ENCODE measurements around the gene C2orf49. TPM values are rescaled to one million over a fixed set of nuclear protein-coding genes. Genes with fewer than 3 reads are reported as not detected.
"Not testable (repeated sequence)": the region's sequence is repeated elsewhere in the genome, so short reads cannot be mapped to it uniquely, and the experiment has no call there.

C2orf49 gene
- total and polyA plus RNA-seq, 3 experiments from 2014 or later, result 8.4 to 20.0 (median 19.4) TPM

DNA sequence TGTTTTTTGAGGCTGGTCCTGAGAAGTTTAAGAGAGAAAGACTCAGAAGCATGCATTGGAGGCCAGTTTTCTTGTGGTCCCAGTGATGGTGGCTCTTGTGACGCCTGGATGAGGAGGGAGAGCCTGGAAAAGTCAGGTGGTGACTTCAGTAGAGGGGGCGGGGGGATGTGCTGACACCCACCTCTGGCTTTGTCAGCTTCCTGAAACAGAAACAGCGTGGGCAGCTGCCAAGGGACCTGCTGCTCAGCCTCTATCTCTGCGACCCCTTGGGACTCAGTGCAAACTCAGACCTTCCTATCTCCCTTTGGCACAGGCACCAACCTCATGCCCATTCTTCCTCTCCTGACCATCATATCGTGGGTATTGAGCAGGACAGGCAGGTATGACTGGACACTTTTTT is 14.2 kb upstream of the C2orf49 start:
- peaks cover 0 to 22% (median 0%) of the 10 kb centered on the region in 3 donors for H3K36me3 Mint-ChIP-seq
- Histone ChIP-seq H3K27me3 (ENCODE audit: insufficient read depth, low read length, poor library complexity, severe bottlenecking) (no peaks in the 10 kb centered on the region), H3K27ac (ENCODE audit: low read depth, low read length) (no peak overlapping the region), H3K4me3 (ENCODE audit: low read length) (no peak overlapping the region), H3K9me3 (ENCODE audit: low read length) (no peaks in the 10 kb centered on the region), H3K36me3 (ENCODE audit: insufficient read depth, low read length) (no peaks in the 10 kb centered on the region), H3K4me1 (ENCODE audit: insufficient read depth, low read length) (peaks cover 8% of the 10 kb centered on the region)
- H3K4me1 Mint-ChIP-seq, result peaks cover 52 to 76% (median 71%) of the 10 kb centered on the region in 3 donors
- H3K9me3 Mint-ChIP-seq, result no peaks in the 10 kb centered on the region
- no peak for DNase-seq
- no peak overlapping the region for H3K4me3 Mint-ChIP-seq
- peak overlapping the region in 6 of 8 donors; percentile 52 to 95 (median 72) for H3K27ac Mint-ChIP-seq
- POLR2A ChIA-PET, result no interaction called here
- no peaks in the 10 kb centered on the region for H3K27me3 Mint-ChIP-seq
- CTCF ChIA-PET, result interaction anchor here (0.9 kb wide), 1 partner anchor 8 kb away, joined by 3 read pairs; no protein-coding TSS in a partner anchor

DNA sequence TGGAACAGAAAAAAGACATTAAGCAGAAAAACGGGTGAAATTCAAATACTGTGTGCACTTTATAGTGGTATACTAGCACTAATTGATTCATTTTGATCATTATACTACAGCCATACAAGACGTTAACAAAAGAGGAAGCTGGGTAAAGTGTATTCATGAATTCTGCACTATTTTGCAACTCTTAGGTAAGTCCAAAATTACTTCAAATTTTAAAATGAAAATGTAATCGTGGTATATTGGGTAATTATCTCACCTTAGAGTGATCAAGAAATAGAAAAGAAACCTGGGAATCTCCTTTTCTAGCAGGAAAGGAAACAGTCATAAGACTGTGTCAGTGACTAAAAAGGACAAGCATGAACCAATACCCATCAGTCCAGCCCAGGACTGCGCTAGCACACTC is 13.2 kb upstream of the C2orf49 start:
- Mint-ChIP-seq H3K27me3 (no peaks in the 10 kb centered on the region), H3K36me3 (peaks cover 0 to 23% (median 2%) of the 10 kb centered on the region in 3 donors), H3K27ac (peak overlapping the region in 6 of 8 donors; percentile 31 to 95 (median 63)), H3K9me3 (no peaks in the 10 kb centered on the region), H3K4me3 (no peak overlapping the region), H3K4me1 (peaks cover 58 to 81% (median 75%) of the 10 kb centered on the region in 3 donors)
- Histone ChIP-seq H3K36me3 (ENCODE audit: insufficient read depth, low read length) (no peaks in the 10 kb centered on the region), H3K4me1 (ENCODE audit: insufficient read depth, low read length) (peaks cover 18% of the 10 kb centered on the region), H3K27ac (ENCODE audit: low read depth, low read length) (no peak overlapping the region), H3K4me3 (ENCODE audit: low read length) (no peak overlapping the region), H3K9me3 (ENCODE audit: low read length) (no peaks in the 10 kb centered on the region), H3K27me3 (ENCODE audit: insufficient read depth, low read length, poor library complexity, severe bottlenecking) (no peaks in the 10 kb centered on the region)
- no peak for DNase-seq
- CTCF ChIA-PET, result no interaction called here
- POLR2A ChIA-PET, result no interaction called here

DNA sequence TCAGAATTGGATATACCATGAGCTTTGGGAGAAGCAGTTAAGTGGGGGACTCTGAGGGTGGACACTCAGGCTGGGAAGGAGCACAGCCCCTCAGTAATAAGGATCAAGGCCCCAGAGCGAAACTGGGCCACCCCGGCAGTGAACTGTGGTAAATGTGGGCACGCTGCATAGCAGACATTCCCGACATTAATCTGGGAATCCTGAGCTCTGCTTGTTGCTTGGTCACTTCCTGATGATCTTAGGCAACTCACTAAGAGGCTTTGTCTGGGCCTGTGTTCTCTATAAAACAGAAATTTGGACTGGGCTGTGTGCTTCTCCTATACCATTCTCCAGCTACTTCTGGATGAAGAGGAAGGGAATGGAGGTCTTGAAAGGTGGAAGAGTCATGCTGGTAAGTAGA is 12.6 kb upstream of the C2orf49 start:
- Histone ChIP-seq H3K4me1 (ENCODE audit: insufficient read depth, low read length) (peaks cover 19% of the 10 kb centered on the region), H3K4me3 (ENCODE audit: low read length) (no peak overlapping the region), H3K36me3 (ENCODE audit: insufficient read depth, low read length) (no peaks in the 10 kb centered on the region), H3K27ac (ENCODE audit: low read depth, low read length) (no peak overlapping the region), H3K9me3 (ENCODE audit: low read length) (no peaks in the 10 kb centered on the region), H3K27me3 (ENCODE audit: insufficient read depth, low read length, poor library complexity, severe bottlenecking) (no peaks in the 10 kb centered on the region)
- Mint-ChIP-seq H3K9me3 (no peaks in the 10 kb centered on the region), H3K36me3 (peaks cover 0 to 24% (median 2%) of the 10 kb centered on the region in 3 donors), H3K4me1 (peaks cover 60 to 83% (median 78%) of the 10 kb centered on the region in 3 donors), H3K4me3 (no peak overlapping the region), H3K27me3 (no peaks in the 10 kb centered on the region), H3K27ac (peak overlapping the region in 6 of 8 donors; percentile 11 to 95 (median 68))
- ChIA-PET CTCF (no interaction called here), POLR2A (no interaction called here)
- DNase-seq, result no peak

DNA sequence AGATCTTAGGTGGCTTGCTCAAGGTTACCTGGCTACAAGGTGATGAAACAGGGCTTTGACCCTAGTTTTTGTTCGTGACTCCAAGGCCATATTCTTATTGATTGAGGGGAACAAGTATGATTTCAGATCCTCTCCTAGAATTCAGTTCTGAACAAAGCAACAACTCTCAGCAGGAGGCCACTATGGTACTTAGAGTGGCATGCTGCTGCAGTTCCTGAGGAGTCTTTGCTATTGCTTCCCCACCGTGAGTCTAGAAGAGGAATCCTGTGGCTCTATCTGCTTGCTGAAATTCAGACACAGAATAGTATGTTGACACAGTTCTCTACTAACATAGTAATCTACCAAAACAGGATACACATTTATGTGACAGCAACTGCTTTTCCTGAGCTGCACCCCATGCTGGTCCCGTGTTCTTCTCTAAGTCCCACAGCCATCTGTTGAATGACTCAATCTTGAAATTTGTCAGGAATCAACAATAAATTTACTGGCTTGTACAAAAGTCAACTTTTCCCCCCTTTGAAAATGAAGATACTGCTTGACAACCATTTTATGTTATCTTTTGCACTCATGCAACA is 11.9 kb upstream of the C2orf49 start:
- peaks cover 24% of the 10 kb centered on the region for H3K4me1 ChIP-seq (ENCODE audit: insufficient read depth, low read length)
- Mint-ChIP-seq H3K4me3 (peak overlapping the region in 1 of 7 donors; percentile 46), H3K36me3 (peaks cover 0 to 28% (median 2%) of the 10 kb centered on the region in 3 donors), H3K27me3 (no peaks in the 10 kb centered on the region), H3K27ac (peak overlapping the region in 6 of 8 donors; percentile 11 to 95 (median 35)), H3K4me1 (peaks cover 62 to 83% (median 79%) of the 10 kb centered on the region in 3 donors), H3K9me3 (no peaks in the 10 kb centered on the region)
- no peaks in the 10 kb centered on the region for H3K9me3 ChIP-seq (ENCODE audit: low read length)
- no peaks in the 10 kb centered on the region for H3K27me3 ChIP-seq (ENCODE audit: insufficient read depth, low read length, poor library complexity, severe bottlenecking)
- no peaks in the 10 kb centered on the region for H3K36me3 ChIP-seq (ENCODE audit: insufficient read depth, low read length)
- H3K4me3 ChIP-seq (ENCODE audit: low read length), result no peak overlapping the region
- DNase-seq, result no peak
- POLR2A ChIA-PET, result no interaction called here
- no peak overlapping the region for H3K27ac ChIP-seq (ENCODE audit: low read depth, low read length)
- CTCF ChIA-PET, result no interaction called here

DNA sequence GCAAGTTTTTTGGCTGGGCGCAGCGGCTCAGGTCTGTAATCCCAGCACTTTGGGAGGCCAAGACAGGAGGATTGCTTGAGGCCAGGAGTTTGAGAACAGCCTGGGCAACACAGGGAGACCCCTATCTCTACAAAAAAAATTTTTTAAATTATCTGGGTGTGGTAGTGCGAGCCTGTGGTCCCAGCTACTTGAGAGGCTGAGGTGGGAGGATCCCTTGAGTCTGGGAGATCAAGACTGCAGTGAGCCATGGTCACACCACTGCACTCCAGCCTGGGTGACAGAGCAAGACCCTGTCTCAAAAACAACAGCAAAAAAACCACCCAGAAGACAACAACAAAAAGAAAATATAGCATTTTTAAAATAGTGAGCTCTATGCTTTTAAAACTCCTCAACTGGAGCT is 10.1 kb upstream of the C2orf49 start:
- H3K9me3 Mint-ChIP-seq; H3K36me3 ChIP-seq (ENCODE audit: insufficient read depth, low read length); H3K27ac ChIP-seq (ENCODE audit: low read depth, low read length); DNase-seq; H3K9me3 ChIP-seq (ENCODE audit: low read length); POLR2A ChIA-PET; H3K27me3 Mint-ChIP-seq; H3K4me3 ChIP-seq (ENCODE audit: low read length); H3K27me3 ChIP-seq (ENCODE audit: insufficient read depth, low read length, poor library complexity, severe bottlenecking): not testable (repeated sequence)
- Mint-ChIP-seq H3K4me3 (peak overlapping the region in 4 of 7 donors; percentile 32 to 96 (median 85)), H3K4me1 (peaks cover 57 to 82% (median 79%) of the 10 kb centered on the region in 3 donors), H3K36me3 (peaks cover 0 to 28% (median 2%) of the 10 kb centered on the region in 3 donors), H3K27ac (peak overlapping the region; percentile 88 to 100 (median 96))
- H3K4me1 ChIP-seq (ENCODE audit: insufficient read depth, low read length), result peaks cover 29% of the 10 kb centered on the region
- CTCF ChIA-PET, result interaction anchor here (1.0 to 1.4 kb wide), 2 partner anchors 17 to 20 kb away, joined by 3 to 4 read pairs; no protein-coding TSS in a partner anchor

DNA sequence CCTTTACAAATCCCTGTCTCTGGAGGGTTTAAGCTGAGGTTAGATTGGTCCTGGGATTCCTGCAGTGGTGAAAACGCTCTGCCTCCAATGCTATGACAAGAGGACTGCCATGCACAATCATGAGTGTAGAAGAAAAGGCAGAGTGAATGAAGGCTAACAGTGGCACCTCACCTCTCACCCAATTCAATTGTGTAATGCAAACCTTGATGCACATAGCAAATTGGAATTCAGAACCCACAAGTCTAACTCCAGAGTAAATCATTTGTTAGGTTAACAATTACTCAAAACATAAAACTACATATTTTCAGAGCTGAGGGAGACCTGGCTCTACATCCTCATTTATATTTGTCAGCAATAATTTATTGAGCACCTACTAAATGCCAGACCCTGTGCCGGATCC is 9.7 kb upstream of the C2orf49 start:
- POLR2A ChIA-PET, result no interaction called here
- H3K4me1 Mint-ChIP-seq, result peaks cover 53 to 78% (median 75%) of the 10 kb centered on the region in 3 donors
- Histone ChIP-seq H3K4me3 (ENCODE audit: low read length) (no peak overlapping the region), H3K4me1 (ENCODE audit: insufficient read depth, low read length) (peaks cover 29% of the 10 kb centered on the region), H3K9me3 (ENCODE audit: low read length) (no peaks in the 10 kb centered on the region), H3K27ac (ENCODE audit: low read depth, low read length) (no peak overlapping the region), H3K36me3 (ENCODE audit: insufficient read depth, low read length) (no peaks in the 10 kb centered on the region), H3K27me3 (ENCODE audit: insufficient read depth, low read length, poor library complexity, severe bottlenecking) (no peaks in the 10 kb centered on the region)
- CTCF ChIA-PET, result interaction anchor here (1.0 to 1.5 kb wide), 3 partner anchors 17 to 71 kb away, joined by 3 to 4 read pairs (median 3); partner anchors contain the start of gene FHL2
- no peaks in the 10 kb centered on the region for H3K27me3 Mint-ChIP-seq
- peak overlapping the region; percentile 88 to 100 (median 96) for H3K27ac Mint-ChIP-seq
- peak overlapping the region in 6 of 7 donors; percentile 84 to 96 (median 90) for H3K4me3 Mint-ChIP-seq
- peaks cover 0 to 26% (median 2%) of the 10 kb centered on the region in 3 donors for H3K36me3 Mint-ChIP-seq
- no peaks in the 10 kb centered on the region for H3K9me3 Mint-ChIP-seq
- DNase-seq, result no peak

DNA sequence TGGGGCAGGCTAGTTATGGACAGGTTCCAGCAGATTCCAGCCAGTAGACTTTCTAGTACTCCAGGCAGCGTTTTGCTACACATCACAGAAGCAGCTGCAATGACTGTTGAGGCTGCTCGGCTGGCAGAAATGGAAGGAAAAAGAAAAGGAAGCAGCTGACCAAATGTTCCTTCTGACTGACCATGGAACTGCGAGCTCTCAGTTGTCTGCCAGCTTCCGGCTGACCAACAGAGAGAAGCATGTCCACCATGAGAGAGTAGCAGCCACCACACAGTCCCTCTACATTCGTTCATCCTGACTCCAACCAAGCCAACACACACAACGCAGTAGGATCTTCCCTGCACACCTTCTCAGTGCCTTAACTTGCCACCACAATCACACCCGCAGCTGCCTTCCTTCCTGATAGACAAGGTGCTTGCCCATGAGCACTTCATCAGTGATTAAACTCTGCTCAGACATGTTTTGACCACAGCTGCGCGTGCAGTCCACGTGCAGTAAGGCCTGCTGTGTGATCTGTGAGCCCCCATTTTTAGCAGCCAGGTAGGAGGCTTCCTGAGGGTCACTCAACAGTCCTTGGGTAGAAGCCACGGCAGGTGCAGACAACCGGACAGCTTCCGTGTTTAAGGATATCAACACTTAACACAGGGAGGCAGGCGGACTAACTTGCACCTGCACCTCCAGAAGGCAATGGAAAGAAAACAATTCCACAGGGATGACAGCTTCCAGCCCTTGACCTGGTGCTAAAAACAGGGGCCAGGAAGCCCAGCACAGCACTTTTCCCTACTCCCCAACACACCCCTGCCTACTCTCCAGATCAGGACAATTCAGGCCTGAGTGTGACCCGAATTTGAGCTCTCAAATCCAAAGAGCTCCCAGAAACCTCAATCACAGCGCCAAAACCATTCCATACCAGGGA is 8.8 kb upstream of the C2orf49 start:
- H3K27me3 ChIP-seq (ENCODE audit: insufficient read depth, low read length, poor library complexity, severe bottlenecking), result no peaks in the 10 kb centered on the region
- Mint-ChIP-seq H3K27ac (peak overlapping the region; percentile 88 to 100 (median 96)), H3K4me1 (peaks cover 46 to 69% (median 68%) of the 10 kb centered on the region in 3 donors), H3K4me3 (peak overlapping the region; percentile 84 to 96 (median 92)), H3K9me3 (no peaks in the 10 kb centered on the region), H3K27me3 (no peaks in the 10 kb centered on the region), H3K36me3 (peaks cover 0 to 24% (median 2%) of the 10 kb centered on the region in 3 donors)
- peak in 4 of 5 donors; percentile 8 to 59 (median 28) for DNase-seq
- peak overlapping the region; percentile 87 for H3K4me3 ChIP-seq (ENCODE audit: low read length)
- H3K9me3 ChIP-seq (ENCODE audit: low read length), result no peaks in the 10 kb centered on the region
- ChIA-PET CTCF (interaction anchor here (1.4 to 1.5 kb wide), 2 partner anchors 18 to 70 kb away, joined by 3 to 4 read pairs; partner anchors contain the start of gene FHL2), POLR2A (interaction anchor here (0.6 to 1.7 kb wide), 4 partner anchors 9 to 410 kb away, joined by 3 to 10 read pairs (median 4); partner anchors contain the start of gene C2orf49)
- H3K36me3 ChIP-seq (ENCODE audit: insufficient read depth, low read length), result no peaks in the 10 kb centered on the region
- H3K27ac ChIP-seq (ENCODE audit: low read depth, low read length), result peak overlapping the region; percentile 49
- H3K4me1 ChIP-seq (ENCODE audit: insufficient read depth, low read length), result peaks cover 29% of the 10 kb centered on the region

Measured in CD8-positive, alpha-beta memory T cell (primary cell).